VCaP (cell line): ENCODE results near the gene ENPP7.
A peak's percentile ranks its signal among the peaks of the same experiment; 100 is the strongest.

Experiments used
- H3K27ac ChIP-seq: fragments of 450-650 bp; 2 replicates; pipeline ENCODE4 v1.5.1; 2017
- TF ChIP-seq, protein P1 (sequence below): fragments of 450-650 bp; conservative IDR thresholded peaks from 2 replicates; pipeline ENCODE4 v1.5.1; 2017; ENCODE audit warnings: mild to moderate bottlenecking, moderate library complexity

The ENPP7 gene

GRCh38 chr17:79728908-79729471, 1.8 kb upstream of the ENPP7 start:
- TF ChIP-seq, protein P1, sequence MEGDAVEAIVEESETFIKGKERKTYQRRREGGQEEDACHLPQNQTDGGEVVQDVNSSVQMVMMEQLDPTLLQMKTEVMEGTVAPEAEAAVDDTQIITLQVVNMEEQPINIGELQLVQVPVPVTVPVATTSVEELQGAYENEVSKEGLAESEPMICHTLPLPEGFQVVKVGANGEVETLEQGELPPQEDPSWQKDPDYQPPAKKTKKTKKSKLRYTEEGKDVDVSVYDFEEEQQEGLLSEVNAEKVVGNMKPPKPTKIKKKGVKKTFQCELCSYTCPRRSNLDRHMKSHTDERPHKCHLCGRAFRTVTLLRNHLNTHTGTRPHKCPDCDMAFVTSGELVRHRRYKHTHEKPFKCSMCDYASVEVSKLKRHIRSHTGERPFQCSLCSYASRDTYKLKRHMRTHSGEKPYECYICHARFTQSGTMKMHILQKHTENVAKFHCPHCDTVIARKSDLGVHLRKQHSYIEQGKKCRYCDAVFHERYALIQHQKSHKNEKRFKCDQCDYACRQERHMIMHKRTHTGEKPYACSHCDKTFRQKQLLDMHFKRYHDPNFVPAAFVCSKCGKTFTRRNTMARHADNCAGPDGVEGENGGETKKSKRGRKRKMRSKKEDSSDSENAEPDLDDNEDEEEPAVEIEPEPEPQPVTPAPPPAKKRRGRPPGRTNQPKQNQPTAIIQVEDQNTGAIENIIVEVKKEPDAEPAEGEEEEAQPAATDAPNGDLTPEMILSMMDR, result no peak
- no peak overlapping the region for H3K27ac ChIP-seq

- H3K27ac ChIP-seq, result no peak overlapping the region
- TF ChIP-seq, protein P1, result no peak
Measured at GRCh38 chr17:79729761-79730160, 982 bp upstream of the ENPP7 start.

GRCh38 chr17:79730437-79730768, 340 bp upstream of the ENPP7 start:
- TF ChIP-seq, protein P1, result no peak

GRCh38 chr17:79732254-79732653, 1.5 kb downstream of the ENPP7 start:
- peak overlapping the region; percentile 43 for H3K27ac ChIP-seq
- TF ChIP-seq, protein P1, result no peak

More at GRCh38 chr17:79730437-79730768, 340 bp upstream of the ENPP7 start:
- H3K27ac ChIP-seq, result no peak overlapping the region

DNA sequence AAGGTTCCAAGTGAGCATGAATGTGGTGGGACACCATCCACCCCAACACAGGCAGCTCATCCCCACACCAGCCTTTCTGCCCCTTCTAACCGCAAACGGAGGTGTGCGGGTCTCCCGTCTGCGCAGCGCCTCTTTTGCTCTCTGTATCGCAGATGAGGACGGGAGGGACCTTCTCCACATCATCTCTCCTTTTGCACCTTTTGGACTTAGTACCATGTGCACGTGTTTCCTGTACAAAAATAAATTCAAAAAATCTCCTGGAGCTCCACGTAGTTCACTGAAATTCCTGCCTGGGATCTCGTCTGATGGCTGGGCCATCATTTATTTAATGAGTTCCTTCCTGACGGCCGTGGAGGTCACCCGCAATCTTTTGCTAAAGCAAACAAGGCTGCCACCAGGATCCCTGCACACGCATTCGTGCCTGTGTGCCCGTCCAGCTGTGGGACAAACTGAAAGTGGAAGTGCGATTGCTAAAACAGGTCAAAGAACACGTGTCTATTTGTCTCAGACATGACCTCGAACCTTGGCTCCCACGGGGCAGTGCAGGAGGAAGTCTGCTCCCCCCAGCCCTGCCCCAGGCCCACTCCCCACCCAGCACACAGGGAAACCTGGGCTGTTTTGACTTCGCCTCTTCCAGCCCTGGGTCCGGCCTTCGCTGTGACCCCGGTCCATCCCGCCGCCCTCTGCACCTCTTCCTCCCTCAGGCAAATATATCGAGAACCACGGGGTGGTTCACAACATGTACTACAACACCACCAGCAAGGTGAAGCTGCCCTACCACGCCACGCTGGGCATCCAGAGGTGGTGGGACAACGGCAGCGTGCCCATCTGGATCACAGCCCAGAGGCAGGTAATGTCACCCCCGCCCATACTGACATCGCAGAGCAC, 2.3 kb downstream of the ENPP7 start:
- TF ChIP-seq, protein P1, result no peak
- peak overlapping the region; percentile 43 for H3K27ac ChIP-seq

GRCh38 chr17:79733692-79734070, 2.9 kb downstream of the ENPP7 start:
- no peak overlapping the region; the same call in 1 of the 2 replicates for H3K27ac ChIP-seq
- TF ChIP-seq, protein P1, result no peak

GRCh38 chr17:79735096-79735495, 4.4 kb downstream of the ENPP7 start:
- TF ChIP-seq, protein P1, result no peak
- no peak overlapping the region for H3K27ac ChIP-seq
